IPS-18c (cell line): ENCODE data around the gene VSTM1.

Experiments
- H3K4me3 ChIP-seq: 2 replicates; pipeline ENCODE4 v1.7.0; 2013; ENCODE audit warnings: low read depth, mild to moderate bottlenecking, low read length, moderate library complexity; ENCODE audit not compliant: insufficient read depth
- H3K9me3 ChIP-seq: one replicate; pipeline ENCODE4 v1.6.1; 2013; ENCODE audit warnings: mild to moderate bottlenecking, low read length, moderate library complexity; ENCODE audit not compliant: control insufficient read depth, insufficient read depth

The VSTM1 gene

DNA sequence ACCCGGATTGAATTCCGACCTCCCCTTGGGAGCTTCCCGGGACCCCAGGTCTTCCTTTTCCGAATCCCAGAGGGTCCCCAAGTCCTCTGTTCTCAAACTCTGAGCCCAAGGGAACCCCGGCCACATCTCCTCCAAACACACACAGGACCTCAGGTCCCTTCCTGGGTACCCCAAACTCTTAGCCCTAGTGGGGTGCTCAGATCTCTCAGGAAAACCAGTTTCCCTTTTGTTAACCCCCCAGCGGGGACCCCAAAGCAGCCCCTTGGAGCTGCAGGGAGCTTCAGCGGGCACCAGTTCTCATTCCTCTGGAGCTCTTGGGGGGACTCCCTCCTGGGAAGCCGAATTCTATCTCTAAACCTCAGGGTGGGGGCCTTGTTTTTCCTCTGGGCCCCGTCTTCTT lies 71.5 kb downstream of the VSTM1 start:
- no peak overlapping the region; the same call in 1 of the 2 replicates for H3K4me3 ChIP-seq
- H3K9me3 ChIP-seq, result no peaks in the 10 kb centered on the region

DNA sequence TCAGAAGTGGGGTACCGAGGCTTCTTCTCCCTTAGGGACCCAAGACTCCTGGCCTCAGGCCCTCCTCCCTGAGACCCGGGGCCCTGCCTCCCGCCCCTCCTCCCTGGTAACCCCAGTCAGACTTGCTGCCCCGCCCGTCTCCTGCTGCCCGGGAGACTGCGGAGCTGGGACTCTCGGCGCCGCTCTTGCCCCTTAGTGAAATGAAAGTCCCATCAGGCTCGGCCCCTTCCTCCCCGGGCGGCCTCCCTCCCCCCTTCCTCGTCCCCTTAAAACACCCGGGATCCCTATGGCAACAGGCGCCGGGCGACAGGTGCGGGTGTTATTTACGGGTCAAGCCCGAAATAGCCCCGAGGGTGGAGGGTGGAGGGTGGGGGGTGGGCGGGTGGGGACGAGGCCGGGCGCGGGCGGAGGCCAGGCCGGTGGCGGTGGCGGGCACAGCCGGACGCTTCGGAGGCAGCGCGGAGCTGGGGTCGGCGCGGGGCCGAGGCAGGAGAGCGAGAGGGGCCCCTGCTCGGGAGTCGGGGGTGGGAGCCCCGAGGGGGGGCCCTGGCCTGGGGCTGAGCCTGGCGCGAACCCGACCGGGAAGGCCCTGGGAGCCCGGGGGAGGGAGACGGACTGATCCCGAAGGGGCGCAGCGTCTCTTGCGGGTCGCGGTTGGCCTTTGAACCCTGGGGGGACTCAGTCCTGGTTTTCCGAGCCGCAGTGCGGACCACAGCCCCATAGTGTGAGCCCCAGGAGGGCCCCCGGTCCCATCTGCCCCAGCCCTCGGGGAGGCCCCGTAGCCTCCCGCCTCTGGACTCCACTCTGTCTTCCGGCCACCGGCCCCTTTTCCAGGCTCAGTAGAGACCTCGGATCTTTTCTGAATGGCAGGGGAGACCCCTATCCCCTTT lies 72.2 kb downstream of the VSTM1 start, which contains the start of gene CACNG6:
TSS of gene CACNG6 (plus strand) at position 414 of the 890 bp plus-strand sequence. CDS start 1,241 bp downstream, outside the sequence.
- H3K9me3 ChIP-seq, result no peaks in the 10 kb centered on the region
- H3K4me3 ChIP-seq, result peak within 1 kb of the TSS; percentile 47
